Measurements from ENCODE around the gene SPOUT1. TPM values are rescaled to one million over a fixed set of nuclear protein-coding genes. Genes with fewer than 3 reads are reported as not detected.

The SPOUT1 gene
- total RNA-seq, 1 experiment from 2014 or later: 70.4 TPM

DNA sequence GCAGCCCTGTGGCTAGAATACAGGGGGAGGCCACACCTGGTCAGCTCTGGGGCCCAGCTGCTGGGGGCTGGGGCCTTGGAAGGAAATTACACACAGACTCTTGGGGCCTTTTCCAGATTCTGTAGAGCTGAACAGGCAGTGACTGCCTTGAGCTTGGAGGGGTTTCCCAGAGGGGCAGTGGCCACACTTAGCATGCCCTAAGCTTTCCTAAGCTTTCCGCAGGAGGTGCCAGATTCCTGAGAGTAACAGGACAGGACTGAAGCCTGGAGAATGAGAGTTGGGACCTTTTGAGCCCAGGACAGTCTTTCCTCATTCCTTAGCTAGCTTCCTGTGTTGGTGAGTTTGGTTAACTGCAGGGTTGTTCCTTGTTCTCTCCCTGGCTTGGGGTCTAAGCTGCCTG lies 41.1 kb downstream of the SPOUT1 start (continued):
- TF ChIP-seq, protein P1, sequence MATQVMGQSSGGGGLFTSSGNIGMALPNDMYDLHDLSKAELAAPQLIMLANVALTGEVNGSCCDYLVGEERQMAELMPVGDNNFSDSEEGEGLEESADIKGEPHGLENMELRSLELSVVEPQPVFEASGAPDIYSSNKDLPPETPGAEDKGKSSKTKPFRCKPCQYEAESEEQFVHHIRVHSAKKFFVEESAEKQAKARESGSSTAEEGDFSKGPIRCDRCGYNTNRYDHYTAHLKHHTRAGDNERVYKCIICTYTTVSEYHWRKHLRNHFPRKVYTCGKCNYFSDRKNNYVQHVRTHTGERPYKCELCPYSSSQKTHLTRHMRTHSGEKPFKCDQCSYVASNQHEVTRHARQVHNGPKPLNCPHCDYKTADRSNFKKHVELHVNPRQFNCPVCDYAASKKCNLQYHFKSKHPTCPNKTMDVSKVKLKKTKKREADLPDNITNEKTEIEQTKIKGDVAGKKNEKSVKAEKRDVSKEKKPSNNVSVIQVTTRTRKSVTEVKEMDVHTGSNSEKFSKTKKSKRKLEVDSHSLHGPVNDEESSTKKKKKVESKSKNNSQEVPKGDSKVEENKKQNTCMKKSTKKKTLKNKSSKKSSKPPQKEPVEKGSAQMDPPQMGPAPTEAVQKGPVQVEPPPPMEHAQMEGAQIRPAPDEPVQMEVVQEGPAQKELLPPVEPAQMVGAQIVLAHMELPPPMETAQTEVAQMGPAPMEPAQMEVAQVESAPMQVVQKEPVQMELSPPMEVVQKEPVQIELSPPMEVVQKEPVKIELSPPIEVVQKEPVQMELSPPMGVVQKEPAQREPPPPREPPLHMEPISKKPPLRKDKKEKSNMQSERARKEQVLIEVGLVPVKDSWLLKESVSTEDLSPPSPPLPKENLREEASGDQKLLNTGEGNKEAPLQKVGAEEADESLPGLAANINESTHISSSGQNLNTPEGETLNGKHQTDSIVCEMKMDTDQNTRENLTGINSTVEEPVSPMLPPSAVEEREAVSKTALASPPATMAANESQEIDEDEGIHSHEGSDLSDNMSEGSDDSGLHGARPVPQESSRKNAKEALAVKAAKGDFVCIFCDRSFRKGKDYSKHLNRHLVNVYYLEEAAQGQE (IDR thresholded peaks at IDR 0.05; ENCODE audit: low read depth): no peak
- TF ChIP-seq RAD21 (IDR thresholded peaks at IDR 0.05; ENCODE audit: low read depth) (no peak), SP1 (IDR thresholded peaks at IDR 0.05; ENCODE audit: low read depth) (no peak), EZH2phosphoT487 (IDR thresholded peaks at IDR 0.05; ENCODE audit: borderline replicate concordance) (no peak), EGR1 (IDR thresholded peaks at IDR 0.05; ENCODE audit: low read depth) (no peak)

DNA sequence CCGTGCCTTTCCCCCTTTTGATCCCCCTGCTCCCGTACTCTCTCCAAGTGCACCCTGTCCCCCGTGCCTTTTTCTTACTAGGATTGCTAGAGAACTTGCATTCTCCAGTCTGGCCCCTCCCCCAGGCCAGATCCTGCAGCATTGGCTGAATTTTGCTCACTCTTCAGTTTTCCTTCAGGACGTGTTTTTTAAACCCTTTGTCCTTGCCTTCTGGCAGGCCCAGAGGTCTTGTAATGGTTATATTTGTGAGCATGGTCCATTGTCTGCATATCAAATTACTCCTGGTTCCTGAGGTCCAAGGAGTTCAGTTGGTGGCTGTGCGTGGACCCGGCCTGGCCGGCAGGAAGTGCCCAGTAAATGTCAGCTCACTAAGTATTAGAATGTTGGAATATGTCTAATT lies 41.9 kb downstream of the SPOUT1 start:
- intact Hi-C loops (cut with micrococcal nuclease): loop anchor here (1.0 kb wide), 1 partner anchor 16 kb away; the partner anchor contains the start of gene ZER1
- Histone ChIP-seq H2AFZ (ENCODE audit: low read depth, low read length, poor library complexity, severe bottlenecking) (no peak overlapping the region), H4K20me1 (ENCODE audit: insufficient read depth) (no peaks in the 10 kb centered on the region), H3K9ac (ENCODE audit: low read length) (peak overlapping the region; percentile 73), H3K4me2 (ENCODE audit: low read length) (peak overlapping the region; percentile 96), H3K79me2 (ENCODE audit: insufficient read depth, low read length) (peaks cover 14% of the 10 kb centered on the region), H3K27me3 (ENCODE audit: insufficient read depth, low read length) (no peaks in the 10 kb centered on the region), H3K4me3 (replicated peaks in 1 of 2; ENCODE audit: low read depth in 1 of 2, low read length in 2 of 2) (peak overlapping the region; percentile 87 to 94), H3K9me2 (ENCODE audit: insufficient read depth) (no peaks in the 10 kb centered on the region), H3K27ac (ENCODE audit: low read depth, low read length) (peak overlapping the region; percentile 77), H3K4me1 (ENCODE audit: control insufficient read depth in 1 of 2, insufficient read depth in 2 of 2, low read length in 2 of 2) (peaks cover 12 to 28% of the 10 kb centered on the region in 2 experiments; a peak in 3 of 4 replicates), H3K36me3 (ENCODE audit: control insufficient read depth in 1 of 2, insufficient read depth in 2 of 2, low read length in 2 of 2) (peaks cover 8 to 12% of the 10 kb centered on the region in 2 experiments; a peak in 3 of 4 replicates), H3K9me3 (ENCODE audit: control insufficient read depth in 1 of 2, insufficient read depth in 1 of 2, low read depth in 1 of 2, low read length in 2 of 2) (peaks cover 0 to 2% of the 10 kb centered on the region in 2 experiments; a peak in 1 of 4 replicates)
- ChIA-PET POLR2A (no interaction called here), RAD21 (ENCODE audit: low non-redundant PET in 1 of 2, low total read pairs in 2 of 2, uncharacterized antibody in 2 of 2, unreplicated experiment in 2 of 2) (no interaction called here), CTCF (interaction anchor here (1.7 kb wide), 1 partner anchor 86 kb away, joined by 4 read pairs; the partner anchor contains the start of gene PKN3)
- ATAC-seq (peak; percentile 24), DNase-seq (ENCODE audit: low read depth, low spot score) (no peak)
- no TSS peak for BruUV-seq (replicated peaks)
- TF ChIP-seq EZH2phosphoT487 (IDR thresholded peaks at IDR 0.05; ENCODE audit: borderline replicate concordance) (no peak), ELF1 (IDR thresholded peaks at IDR 0.05; ENCODE audit: borderline replicate concordance, low read depth) (no peak), RAD21 (IDR thresholded peaks at IDR 0.05; ENCODE audit: low read depth) (no peak), CBX3 (IDR thresholded peaks at IDR 0.05; ENCODE audit: low read depth) (no peak), MAX (IDR thresholded peaks at IDR 0.05) (no peak), ZNF274 (IDR thresholded peaks at IDR 0.05; ENCODE audit: low read depth, low read length) (no peak), ZBTB33 (IDR thresholded peaks at IDR 0.05; ENCODE audit: extremely low read depth, insufficient replicate concordance, low read length) (no peak), EGR1 (IDR thresholded peaks at IDR 0.05; ENCODE audit: low read depth) (no peak), SP1 (IDR thresholded peaks at IDR 0.05; ENCODE audit: low read depth) (no peak), POLR2AphosphoS5 (IDR thresholded peaks at IDR 0.05; ENCODE audit: low read depth, low read length) (no peak), TCF7L2 (IDR thresholded peaks at IDR 0.05; ENCODE audit: borderline replicate concordance, extremely low read depth, insufficient read depth, insufficient read length) (no peak), SIN3A (IDR thresholded peaks at IDR 0.05; ENCODE audit: low read depth) (no peak), CEBPB (IDR thresholded peaks at IDR 0.05; ENCODE audit: low read depth) (no peak), POLR2A (IDR thresholded peaks at IDR 0.05; ENCODE audit: borderline replicate concordance, extremely low read depth, insufficient read depth, insufficient read length) (no peak), ZFX (IDR thresholded peaks at IDR 0.05) (no peak)
- TF ChIP-seq, protein P1 (IDR thresholded peaks at IDR 0.05; ENCODE audit: low read depth): no peak

Data from HCT116 (cell line).